ENCODE data around the gene RBM19. TPM values are rescaled to one million over a fixed set of nuclear protein-coding genes. Genes with fewer than 3 reads are reported as not detected.
"Not testable (repeated sequence)": the region's sequence is repeated elsewhere in the genome, so short reads cannot be mapped to it uniquely, and the experiment has no call there.

RBM19 gene
- total RNA-seq, 1 experiment from 2014 or later, result 61.7 TPM

GRCh38 chr12:114003286-114003685, 37.2 kb upstream of the RBM19 start:
- no peak overlapping the region for H2AFZ ChIP-seq (ENCODE audit: low read length)
- H3K27me3 ChIP-seq (ENCODE audit: low read length), result peaks cover 88% of the 10 kb centered on the region
- POLR2A ChIA-PET (ENCODE audit: unreplicated experiment), result no interaction called here

GRCh38 chr12:114001511-114002340, 35.6 kb upstream of the RBM19 start:
- no peaks in the 10 kb centered on the region for H3K4me1 ChIP-seq (ENCODE audit: insufficient read depth, low read length)
- H4K20me1 ChIP-seq (ENCODE audit: low read length), result no peaks in the 10 kb centered on the region
- no peak overlapping the region for H3K4me2 ChIP-seq (ENCODE audit: low read length)
- no peaks in the 10 kb centered on the region for H3K9me3 ChIP-seq (ENCODE audit: low read length)
- BruUV-seq (replicated peaks), result no TSS peak
- peaks cover 88% of the 10 kb centered on the region for H3K27me3 ChIP-seq (ENCODE audit: low read length)
- no peaks in the 10 kb centered on the region for H3K79me2 ChIP-seq (ENCODE audit: low read length)
- POLR2A ChIA-PET (ENCODE audit: unreplicated experiment), result no interaction called here
- no peaks in the 10 kb centered on the region for H3K9me2 ChIP-seq (replicated peaks; ENCODE audit: low read length)
- H3K27ac ChIP-seq (ENCODE audit: low read length), result no peak overlapping the region
- no peak overlapping the region for H3K4me3 ChIP-seq (ENCODE audit: low read length)
- H3K36me3 ChIP-seq (ENCODE audit: low read depth, low read length), result no peaks in the 10 kb centered on the region
- ATAC-seq (no peak), DNase-seq (no peak)
- TF ChIP-seq CTCF (conservative IDR thresholded peaks at IDR 0.05; ENCODE audit: low read depth, low read length) (no peak), EZH2phosphoT487 (IDR thresholded peaks at IDR 0.05; ENCODE audit: borderline replicate concordance, low read length) (no peak), EZH2 (IDR thresholded peaks at IDR 0.05; ENCODE audit: low read length, unreplicated experiment) (no peak)
- CTCF ChIA-PET, result no interaction called here
- H3F3A ChIP-seq (ENCODE audit: low read length, unreplicated experiment), result no peaks in the 10 kb centered on the region
- intact Hi-C loops (cut with micrococcal nuclease), result no loop called here
- no peak overlapping the region for H2AFZ ChIP-seq (ENCODE audit: low read length)
- no peak overlapping the region for H3K9ac ChIP-seq (ENCODE audit: low read length)

More at GRCh38 chr12:114003286-114003685, 37.2 kb upstream of the RBM19 start:
- Histone ChIP-seq H3K9me2 (replicated peaks; ENCODE audit: low read length) (no peaks in the 10 kb centered on the region), H3K4me3 (ENCODE audit: low read length) (no peak overlapping the region), H3K9ac (ENCODE audit: low read length) (no peak overlapping the region), H3K27ac (ENCODE audit: low read length) (no peak overlapping the region), H3K79me2 (ENCODE audit: low read length) (no peaks in the 10 kb centered on the region), H3K9me3 (ENCODE audit: low read length) (no peaks in the 10 kb centered on the region), H3K4me1 (ENCODE audit: insufficient read depth, low read length) (no peaks in the 10 kb centered on the region), H3F3A (ENCODE audit: low read length, unreplicated experiment) (no peaks in the 10 kb centered on the region), H4K20me1 (ENCODE audit: low read length) (no peaks in the 10 kb centered on the region), H3K4me2 (ENCODE audit: low read length) (no peak overlapping the region), H3K36me3 (ENCODE audit: low read depth, low read length) (no peaks in the 10 kb centered on the region)
- CTCF ChIA-PET, result no interaction called here
- intact Hi-C loops (cut with micrococcal nuclease), result no loop called here
- ATAC-seq (no peak), DNase-seq (no peak)
- no peak for TF ChIP-seq EZH2phosphoT487 (IDR thresholded peaks at IDR 0.05; ENCODE audit: borderline replicate concordance, low read length)
- no peak for TF ChIP-seq CTCF (conservative IDR thresholded peaks at IDR 0.05; ENCODE audit: low read depth, low read length)
- no peak for TF ChIP-seq EZH2 (IDR thresholded peaks at IDR 0.05; ENCODE audit: low read length, unreplicated experiment)
- BruUV-seq (replicated peaks), result no TSS peak

GRCh38 chr12:114000861-114001260, 34.7 kb upstream of the RBM19 start:
- intact Hi-C loops (cut with micrococcal nuclease), result no loop called here
- peaks cover 90% of the 10 kb centered on the region for H3K27me3 ChIP-seq (ENCODE audit: low read length)
- no TSS peak for BruUV-seq (replicated peaks)
- ChIA-PET CTCF (no interaction called here), POLR2A (ENCODE audit: unreplicated experiment) (no interaction called here)
- no peaks in the 10 kb centered on the region for H3K36me3 ChIP-seq (ENCODE audit: low read depth, low read length)
- H3K9me3 ChIP-seq (ENCODE audit: low read length), result no peaks in the 10 kb centered on the region
- no peak overlapping the region for H3K4me2 ChIP-seq (ENCODE audit: low read length)
- H2AFZ ChIP-seq (ENCODE audit: low read length), result no peak overlapping the region
- no peaks in the 10 kb centered on the region for H3F3A ChIP-seq (ENCODE audit: low read length, unreplicated experiment)
- no peak overlapping the region for H3K4me3 ChIP-seq (ENCODE audit: low read length)
- ATAC-seq (no peak), DNase-seq (no peak)
- H3K9ac ChIP-seq (ENCODE audit: low read length), result no peak overlapping the region
- H3K9me2 ChIP-seq (replicated peaks; ENCODE audit: low read length), result no peaks in the 10 kb centered on the region
- TF ChIP-seq EZH2 (IDR thresholded peaks at IDR 0.05; ENCODE audit: low read length, unreplicated experiment) (no peak), CTCF (conservative IDR thresholded peaks at IDR 0.05; ENCODE audit: low read depth, low read length) (no peak), EZH2phosphoT487 (IDR thresholded peaks at IDR 0.05; ENCODE audit: borderline replicate concordance, low read length) (no peak)
- H3K79me2 ChIP-seq (ENCODE audit: low read length), result no peaks in the 10 kb centered on the region
- no peaks in the 10 kb centered on the region for H4K20me1 ChIP-seq (ENCODE audit: low read length)
- no peaks in the 10 kb centered on the region for H3K4me1 ChIP-seq (ENCODE audit: insufficient read depth, low read length)
- no peak overlapping the region for H3K27ac ChIP-seq (ENCODE audit: low read length)

- H3K9me3 ChIP-seq (ENCODE audit: low read length); DNase-seq; H3K4me3 ChIP-seq (ENCODE audit: low read length); H3F3A ChIP-seq (ENCODE audit: low read length, unreplicated experiment); H3K27ac ChIP-seq (ENCODE audit: low read length); CTCF ChIA-PET; H3K36me3 ChIP-seq (ENCODE audit: low read depth, low read length); H3K9me2 ChIP-seq (replicated peaks; ENCODE audit: low read length); intact Hi-C loops (cut with micrococcal nuclease); H3K9ac ChIP-seq (ENCODE audit: low read length); ATAC-seq; BruUV-seq (replicated peaks); H2AFZ ChIP-seq (ENCODE audit: low read length); H3K79me2 ChIP-seq (ENCODE audit: low read length); H3K4me2 ChIP-seq (ENCODE audit: low read length); POLR2A ChIA-PET (ENCODE audit: unreplicated experiment); H4K20me1 ChIP-seq (ENCODE audit: low read length); H3K4me1 ChIP-seq (ENCODE audit: insufficient read depth, low read length): not testable (repeated sequence)
- peaks cover 90% of the 10 kb centered on the region for H3K27me3 ChIP-seq (ENCODE audit: low read length)
These were observed 34.1 kb upstream of the RBM19 start for GRCh38 chr12:114000261-114000660.

All from PC-3 (cell line).